ENCODE results near the gene CX3CR1. TPM values are rescaled to one million over a fixed set of nuclear protein-coding genes. Genes with fewer than 3 reads are reported as not detected.

The CX3CR1 gene
- total and polyA plus RNA-seq, 9 of the 15 experiments (the other 6 are each of a cell fraction or from before 2014, with no cell fraction given), result 0.03 to 0.21 TPM; not detected in 7

GRCh38 chr3:39260957-39261356 lies 18.9 kb downstream of the CX3CR1 start (continued):
- TF ChIP-seq RNF219 (CRISPR knock-in tag; IDR thresholded peaks at IDR 0.05) (no peak), ZC3H4 (CRISPR knock-in tag; IDR thresholded peaks at IDR 0.05; ENCODE audit: borderline replicate concordance) (no peak), NFRKB (IDR thresholded peaks at IDR 0.05; ENCODE audit: low read depth) (no peak), HDAC8 (tag; IDR thresholded peaks at IDR 0.05) (no peak), KLF13 (tag; IDR thresholded peaks at IDR 0.05; ENCODE audit: borderline replicate concordance, low read depth) (no peak), ZNF592 (IDR thresholded peaks at IDR 0.05) (no peak), GATAD2B (IDR thresholded peaks at IDR 0.05; ENCODE audit: borderline replicate concordance) (no peak), ZNF589 (CRISPR knock-in tag; IDR thresholded peaks at IDR 0.05; ENCODE audit: low read depth) (peak; percentile 45; the same call in 1 of the 2 replicates), KDM1A (IDR thresholded peaks at IDR 0.05) (no peak), YBX1 (IDR thresholded peaks at IDR 0.05) (no peak), HDGF (IDR thresholded peaks at IDR 0.05) (no peak), FOS (IDR thresholded peaks at IDR 0.05; ENCODE audit: extremely low read depth, insufficient read length) (no peak), PTTG1 (tag; IDR thresholded peaks at IDR 0.05; ENCODE audit: low read depth) (no peak), CBX5 (IDR thresholded peaks at IDR 0.05; ENCODE audit: borderline replicate concordance, low read depth) (no peak), TAF15 (IDR thresholded peaks at IDR 0.05; ENCODE audit: low read depth, low read length) (no peak), MAFK (IDR thresholded peaks at IDR 0.05; ENCODE audit: low read length) (peak; percentile 80), E2F8 (IDR thresholded peaks at IDR 0.05; ENCODE audit: low read depth, partially characterized antibody) (no peak), HMG20B (CRISPR knock-in tag; IDR thresholded peaks at IDR 0.05) (no peak), ZHX1 (conservative IDR thresholded peaks at IDR 0.05; ENCODE audit: low read length) (no peak)
